Astrocyte of the cerebellum (primary cell): Measurements from ENCODE around the gene CLNK.

Experiments
- DNase-seq: peaks from one replicate; pipeline ENCODE4 v3.0.0-alpha.2; 2011; ENCODE audit warnings: low read depth
- H3K4me3 ChIP-seq: 2 replicates; pipeline ENCODE4 v1.5.1; 2011; ENCODE audit warnings: mild to moderate bottlenecking, low read depth, low read length, moderate library complexity
- CTCF ChIP-seq: IDR thresholded peaks from 2 replicates; pipeline ENCODE4 v1.5.1; 2012; ENCODE audit warnings: low read length, low read depth, moderate library complexity, mild to moderate bottlenecking; ENCODE audit errors: missing control alignments
- in situ Hi-C: cut with HindIII; loops from 2 replicates; pipeline ENCODE4 v1.10.0; 2017; ENCODE audit warnings: low sequenced_read_pairs

Gene CLNK

DNA sequence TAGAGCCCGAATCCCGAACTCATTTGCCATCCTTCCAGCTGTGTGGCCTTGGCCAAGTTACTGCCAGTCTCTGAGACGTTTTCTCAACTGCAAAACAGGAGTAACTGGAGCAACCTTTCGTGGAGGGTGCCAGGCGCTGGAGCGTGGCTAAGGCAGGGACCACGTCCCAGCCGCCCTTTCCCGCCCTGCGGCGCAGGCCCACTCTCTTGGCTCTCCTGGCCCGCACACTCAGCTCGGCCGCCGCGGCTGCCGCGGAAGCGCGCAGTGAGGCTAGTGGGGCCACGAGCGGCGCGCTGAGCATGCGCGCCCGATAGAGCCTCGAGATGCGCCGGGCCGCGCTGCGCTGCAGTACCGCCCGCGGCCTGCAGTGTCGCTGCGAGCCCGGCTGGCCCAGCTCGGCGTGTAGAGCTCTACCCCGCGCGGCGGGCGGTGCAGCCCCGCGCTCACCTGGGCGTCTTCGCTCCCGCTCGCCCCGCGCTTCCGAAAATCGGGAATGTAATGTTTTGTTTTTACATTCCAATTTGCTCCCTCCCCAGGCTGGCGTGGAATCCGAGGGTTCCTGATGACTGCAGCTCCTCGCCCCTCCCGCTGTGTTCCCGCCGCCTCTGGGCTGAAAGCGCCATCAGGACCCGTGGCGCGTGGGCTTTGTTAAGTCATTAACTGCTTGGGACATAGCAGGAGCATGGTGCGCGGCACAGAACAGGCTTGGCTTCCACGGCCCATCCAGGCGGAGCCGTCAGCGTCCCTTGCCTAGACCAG lies 223.3 kb downstream of the CLNK start:
- TF ChIP-seq CTCF: peak; percentile 88
- in situ Hi-C loops: no loop called here
- peak; percentile 6 for DNase-seq
- peak overlapping the region; percentile 37 for H3K4me3 ChIP-seq

GRCh38 chr4:10460313-10461047 lies 224.1 kb downstream of the CLNK start:
- H3K4me3 ChIP-seq: no peak overlapping the region
- no peak for TF ChIP-seq CTCF
- in situ Hi-C loops: no loop called here
- DNase-seq: no peak

DNA sequence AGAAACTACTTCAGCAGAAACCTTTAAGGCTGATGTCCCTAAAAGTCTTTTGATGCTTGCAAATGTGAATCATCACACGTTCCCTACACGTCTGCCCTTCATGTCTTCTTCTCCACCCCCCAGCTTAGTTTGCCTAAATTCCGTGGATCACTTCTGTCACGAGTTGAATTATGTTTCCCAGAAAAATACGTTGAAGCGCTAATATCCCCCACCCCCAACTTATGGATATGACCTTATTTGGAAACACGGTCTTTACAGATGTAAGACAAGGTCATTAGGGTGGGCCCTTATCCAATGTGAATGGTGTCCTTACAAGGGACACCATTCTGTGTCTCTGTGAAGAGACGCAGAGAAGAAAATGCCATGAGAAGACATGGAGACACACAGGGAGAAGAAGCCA lies 225.3 kb downstream of the CLNK start:
- H3K4me3 ChIP-seq: no peak overlapping the region
- no peak for TF ChIP-seq CTCF
- DNase-seq: no peak
- in situ Hi-C loops: no loop called here

GRCh38 chr4:10458177-10458576 lies 226.4 kb downstream of the CLNK start:
- in situ Hi-C loops: no loop called here
- no peak for TF ChIP-seq CTCF
- no peak overlapping the region for H3K4me3 ChIP-seq
- DNase-seq: no peak

DNA sequence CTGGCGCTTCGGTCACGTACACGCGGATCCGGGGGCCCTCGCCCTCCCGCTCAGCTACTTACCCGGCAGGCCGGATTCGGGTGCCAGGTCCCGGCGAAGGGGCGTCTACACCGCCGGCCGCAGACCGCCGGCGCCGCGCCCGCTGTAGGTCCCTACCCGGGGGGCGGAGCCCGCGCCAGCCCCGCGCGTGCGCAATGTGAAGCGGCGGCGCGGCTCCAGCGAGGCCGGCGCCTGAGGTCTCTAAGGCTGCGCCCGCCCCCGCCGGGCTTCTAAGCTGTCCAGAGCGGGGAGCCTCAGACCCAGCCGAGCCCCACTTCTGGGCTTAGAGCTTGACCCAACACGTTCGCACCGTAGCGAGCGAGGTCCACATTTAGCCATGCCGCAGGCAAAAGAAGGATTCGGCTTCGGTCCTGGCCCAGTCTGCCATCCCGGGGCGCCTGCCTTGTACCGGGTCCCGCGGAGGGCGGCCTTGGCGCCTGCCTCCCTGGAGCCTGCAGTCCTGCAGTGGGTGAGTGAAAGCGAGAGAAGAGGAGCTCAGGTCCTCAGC lies 227.2 kb downstream of the CLNK start, which contains the start of gene ZNF518B:
Gene ZNF518B, minus strand, starts transcription at position 172 of the 547 bp plus-strand sequence. CDS start 11,098 bp downstream, outside the sequence.
- peak within 1 kb of the TSS; percentile 52 for H3K4me3 ChIP-seq
- in situ Hi-C loops: no loop called here
- no peak for TF ChIP-seq CTCF
- DNase-seq: peak; percentile 15

DNA sequence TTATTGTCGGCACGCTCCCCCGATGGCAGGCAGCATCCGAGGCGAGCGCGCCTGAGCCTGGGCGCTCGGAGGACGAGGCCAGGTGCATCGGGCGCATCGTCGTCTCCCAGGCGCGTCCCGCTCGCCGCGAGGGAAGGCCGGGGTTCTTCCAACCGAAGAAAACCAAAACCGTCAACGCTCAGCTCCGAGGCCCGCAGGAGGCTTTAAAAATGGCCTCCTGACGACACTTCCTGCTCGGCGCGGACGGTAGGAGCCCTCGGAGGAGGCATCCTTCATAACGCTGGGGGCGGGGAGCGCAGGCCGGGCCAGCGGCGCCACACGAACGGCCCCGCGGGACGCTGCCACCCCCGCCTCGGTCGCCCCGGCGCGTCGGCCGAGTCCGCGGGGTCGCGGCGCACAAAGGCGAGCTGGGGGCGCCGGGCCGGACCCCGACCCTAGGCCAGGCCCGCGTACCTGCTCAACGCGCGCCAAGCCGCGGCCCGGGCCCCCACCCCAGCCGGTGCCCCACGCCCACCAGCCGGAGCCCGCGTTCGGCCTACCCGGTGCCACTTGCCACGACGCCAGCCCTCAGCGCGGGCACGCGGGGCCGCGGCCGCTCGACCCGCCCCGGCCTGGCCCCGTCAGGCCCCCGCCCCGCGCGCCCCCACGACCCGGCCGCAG lies 227.8 kb downstream of the CLNK start:
- in situ Hi-C loops: no loop called here
- TF ChIP-seq CTCF: no peak
- peak; percentile 11 for DNase-seq
- H3K4me3 ChIP-seq: peak overlapping the region; percentile 52
